GM21723 (cell line): ENCODE results near the gene RHOJ.
"Not testable (repeated sequence)": the region's sequence is repeated elsewhere in the genome, so short reads cannot be mapped to it uniquely, and the experiment has no call there.

Source experiments
- ATAC-seq: cut with Tn5 transposase; IDR thresholded peaks from one replicate; pipeline ENCODE4 v1.9.1; 2021; ENCODE audit warnings: mild to moderate bottlenecking, moderate library complexity; ENCODE audit not compliant: unreplicated experiment

RHOJ gene

GRCh38 chr14:63295231-63295685 lies 91.0 kb downstream of the RHOJ start:
- no peak for ATAC-seq

GRCh38 chr14:63296060-63296563 lies 91.9 kb downstream of the RHOJ start:
- ATAC-seq = no peak

- no peak for ATAC-seq
These were observed 93.3 kb downstream of the RHOJ start for GRCh38 chr14:63297372-63298063.

- ATAC-seq = no peak
These were observed 95.3 kb downstream of the RHOJ start for GRCh38 chr14:63299351-63300110.

- ATAC-seq = no peak
These were observed 96.6 kb downstream of the RHOJ start for GRCh38 chr14:63300854-63301253.

GRCh38 chr14:63301891-63302534 lies 97.8 kb downstream of the RHOJ start:
- ATAC-seq = no peak

- ATAC-seq = not testable (repeated sequence)
These were observed 100.2 kb downstream of the RHOJ start for GRCh38 chr14:63304429-63304828.

GRCh38 chr14:63308723-63309317 lies 104.6 kb downstream of the RHOJ start:
- no peak for ATAC-seq

GRCh38 chr14:63318835-63319234 lies 114.6 kb downstream of the RHOJ start, which contains the start of gene GPHB5:
TSS of gene GPHB5 (minus strand) at chr14:63318935. CDS start at chr14:63317849, 1,086 bp downstream.
- ATAC-seq = no peak

- ATAC-seq = no peak
These were observed 118.2 kb downstream of the RHOJ start for GRCh38 chr14:63322472-63322871.

GRCh38 chr14:63322897-63323573 lies 118.8 kb downstream of the RHOJ start:
- ATAC-seq = no peak

GRCh38 chr14:63326840-63327239 lies 122.6 kb downstream of the RHOJ start:
- ATAC-seq = no peak

GRCh38 chr14:63328787-63329737 lies 124.8 kb downstream of the RHOJ start:
- ATAC-seq = no peak

GRCh38 chr14:63342371-63342770 lies 138.1 kb downstream of the RHOJ start:
- ATAC-seq = no peak
